GM12875 (cell line): ENCODE measurements around the gene UBE2L6.
A peak's percentile ranks its signal among the peaks of the same experiment; 100 is the strongest.

Experiments used
- H3K4me3 ChIP-seq: one replicate; pipeline ENCODE4 v1.5.1; 2011; ENCODE audit warnings: low read depth, low read length, control low read depth
- CTCF ChIP-seq: IDR thresholded peaks from 2 replicates; pipeline ENCODE4 v1.5.1; 2011; ENCODE audit warnings: low read depth, mild to moderate bottlenecking, control low read depth, inconsistent platforms, low read length, moderate library complexity, borderline replicate concordance; ENCODE audit not compliant: insufficient read depth

Gene UBE2L6

GRCh38 chr11:57566005-57566904 is 1.2 kb downstream of the UBE2L6 start:
- peak overlapping the region; percentile 84 for H3K4me3 ChIP-seq
- TF ChIP-seq CTCF, result no peak

- no peak for TF ChIP-seq CTCF
- no peak overlapping the region for H3K4me3 ChIP-seq
Measured at GRCh38 chr11:57562596-57562995, 4.9 kb downstream of the UBE2L6 start.

GRCh38 chr11:57560146-57560545 is 7.3 kb downstream of the UBE2L6 start:
- no peak overlapping the region for H3K4me3 ChIP-seq
- no peak for TF ChIP-seq CTCF

GRCh38 chr11:57556041-57556440 is 11.4 kb downstream of the UBE2L6 start:
- H3K4me3 ChIP-seq, result no peak overlapping the region
- no peak for TF ChIP-seq CTCF

GRCh38 chr11:57555393-57555792 is 12.1 kb downstream of the UBE2L6 start:
- H3K4me3 ChIP-seq, result no peak overlapping the region
- TF ChIP-seq CTCF, result no peak

GRCh38 chr11:57552479-57552878 is 15.0 kb downstream of the UBE2L6 start:
- TF ChIP-seq CTCF, result no peak
- no peak overlapping the region for H3K4me3 ChIP-seq

GRCh38 chr11:57551941-57552340 is 15.5 kb downstream of the UBE2L6 start:
- no peak overlapping the region for H3K4me3 ChIP-seq
- TF ChIP-seq CTCF, result no peak
